ENCODE measurements around the gene SETX.

Gene SETX

GRCh38 chr9:132211570-132211969 lies 143.2 kb downstream of the SETX start (continued):
- no peak for TF ChIP-seq TSHZ2 (CRISPR knock-in tag; IDR thresholded peaks at IDR 0.05)
- TF ChIP-seq, protein P1, sequence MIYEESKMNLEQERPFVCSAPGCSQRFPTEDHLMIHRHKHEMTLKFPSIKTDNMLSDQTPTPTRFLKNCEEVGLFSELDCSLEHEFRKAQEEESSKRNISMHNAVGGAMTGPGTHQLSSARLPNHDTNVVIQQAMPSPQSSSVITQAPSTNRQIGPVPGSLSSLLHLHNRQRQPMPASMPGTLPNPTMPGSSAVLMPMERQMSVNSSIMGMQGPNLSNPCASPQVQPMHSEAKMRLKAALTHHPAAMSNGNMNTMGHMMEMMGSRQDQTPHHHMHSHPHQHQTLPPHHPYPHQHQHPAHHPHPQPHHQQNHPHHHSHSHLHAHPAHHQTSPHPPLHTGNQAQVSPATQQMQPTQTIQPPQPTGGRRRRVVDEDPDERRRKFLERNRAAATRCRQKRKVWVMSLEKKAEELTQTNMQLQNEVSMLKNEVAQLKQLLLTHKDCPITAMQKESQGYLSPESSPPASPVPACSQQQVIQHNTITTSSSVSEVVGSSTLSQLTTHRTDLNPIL (CRISPR knock-in tag; IDR thresholded peaks at IDR 0.05; ENCODE audit: low read depth): no peak
- no peak for TF ChIP-seq BACH2 (CRISPR knock-in tag; IDR thresholded peaks at IDR 0.05; ENCODE audit: borderline replicate concordance)
- no peak for TF ChIP-seq ZNF70 (CRISPR knock-in tag; IDR thresholded peaks at IDR 0.05)
